NT2/D1 (cell line): ENCODE measurements around the gene NTRK3.

ENCODE experiments used
- SUZ12 ChIP-seq: IDR thresholded peaks from 2 replicates; pipeline ENCODE4 v1.6.1; 2011; ENCODE audit not compliant: insufficient read length, insufficient read depth; ENCODE audit errors: extremely low read depth
- YY1 ChIP-seq: IDR thresholded peaks from 2 replicates; pipeline ENCODE4 v1.6.1; 2011; ENCODE audit not compliant: insufficient read length, insufficient read depth
- ZNF274 ChIP-seq: IDR thresholded peaks from 2 replicates; pipeline ENCODE4 v1.6.1; 2011; ENCODE audit warnings: mild to moderate bottlenecking, low read depth, low read length

DNA sequence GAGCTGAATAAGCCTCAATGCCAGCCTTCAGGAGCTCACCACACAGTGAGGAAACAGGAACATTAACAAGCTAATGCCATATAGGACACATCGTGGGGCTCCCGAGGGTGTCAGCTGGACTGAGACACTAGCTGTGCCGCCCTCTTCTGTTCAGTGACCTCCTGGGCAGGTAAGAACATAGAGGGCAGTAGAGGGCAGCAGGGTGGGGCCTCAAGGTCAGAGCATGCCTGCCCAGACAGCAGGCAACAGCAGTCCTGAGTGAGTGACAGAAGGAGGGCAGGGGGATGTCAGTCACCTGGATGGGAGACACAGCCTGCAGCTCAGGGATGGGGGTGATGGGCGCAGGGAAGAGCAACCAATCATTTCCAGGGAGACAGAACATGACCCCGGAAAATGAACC lies 15.5 kb downstream of the NTRK3 start:
- TF ChIP-seq ZNF274 (no peak), YY1 (no peak), SUZ12 (no peak)
